GM12875 (cell line): Measurements from ENCODE around the gene TBC1D22A.

ENCODE experiments used
- H3K4me3 ChIP-seq: one replicate; pipeline ENCODE4 v1.5.1; 2011; ENCODE audit warnings: low read depth, low read length, control low read depth
- CTCF ChIP-seq: IDR thresholded peaks from 2 replicates; pipeline ENCODE4 v1.5.1; 2011; ENCODE audit warnings: low read depth, mild to moderate bottlenecking, control low read depth, inconsistent platforms, low read length, moderate library complexity, borderline replicate concordance; ENCODE audit not compliant: insufficient read depth

The TBC1D22A gene

GRCh38 chr22:47101321-47101885 lies 339.0 kb downstream of the TBC1D22A start:
- no peak for TF ChIP-seq CTCF
- no peak overlapping the region for H3K4me3 ChIP-seq

- no peak overlapping the region for H3K4me3 ChIP-seq
- TF ChIP-seq CTCF: no peak
Measured at GRCh38 chr22:47102081-47102480, 339.6 kb downstream of the TBC1D22A start.

GRCh38 chr22:47102648-47103047 lies 340.2 kb downstream of the TBC1D22A start:
- no peak for TF ChIP-seq CTCF
- no peak overlapping the region for H3K4me3 ChIP-seq

GRCh38 chr22:47105085-47105484 lies 342.6 kb downstream of the TBC1D22A start:
- no peak overlapping the region for H3K4me3 ChIP-seq
- TF ChIP-seq CTCF: no peak

- TF ChIP-seq CTCF: no peak
- no peak overlapping the region for H3K4me3 ChIP-seq
Measured at GRCh38 chr22:47106806-47107205, 344.4 kb downstream of the TBC1D22A start.

GRCh38 chr22:47107431-47107830 lies 345.0 kb downstream of the TBC1D22A start:
- no peak for TF ChIP-seq CTCF
- no peak overlapping the region for H3K4me3 ChIP-seq

GRCh38 chr22:47110817-47111443 lies 348.5 kb downstream of the TBC1D22A start:
- no peak overlapping the region for H3K4me3 ChIP-seq
- no peak for TF ChIP-seq CTCF
